WTC11 (cell line): ENCODE measurements around the gene PPDPF. TPM values are rescaled to one million over a fixed set of nuclear protein-coding genes. Genes with fewer than 3 reads are reported as not detected.
"Not testable (repeated sequence)": the region's sequence is repeated elsewhere in the genome, so short reads cannot be mapped to it uniquely, and the experiment has no call there.

Source experiments
- ATAC-seq: fragments of 200-7000 bp; cut with Tn5 transposase; 2 replicates; pipeline ENCODE4 v1.10.0; 2021; ENCODE audit warnings: mild to moderate bottlenecking, moderate library complexity
- CTCF ChIA-PET: fragments of 300-600 bp; sonication (Branson Sonifier 250); formaldehyde crosslinking; loops from one replicate; lab custom pipeline; 2021; ENCODE audit warnings: antibody characterized with exemption; lab: Charles Lee
- POLR2A ChIA-PET: fragments of 350-600 bp; sonication (Branson Sonifier 250); formaldehyde crosslinking; loops from one replicate; lab custom pipeline; 2021; ENCODE audit warnings: antibody characterized with exemption; lab: Charles Lee
- DNase-seq: peaks from one replicate; pipeline ENCODE4 v3.0.0; 2021; ENCODE audit warnings: low spot score
- H3K27ac Mint-ChIP-seq: 2 replicates; pipeline ENCODE4 v1.8.0; 2021; ENCODE audit warnings: mixed read lengths
- H3K27me3 Mint-ChIP-seq: 2 replicates; pipeline ENCODE4 v1.8.0; 2021; ENCODE audit warnings: low read depth, mild to moderate bottlenecking, moderate library complexity, mixed read lengths
- H3K36me3 Mint-ChIP-seq: 2 replicates; pipeline ENCODE4 v1.8.0; 2021; ENCODE audit warnings: mixed read lengths
- H3K4me1 Mint-ChIP-seq: 2 replicates; pipeline ENCODE4 v1.8.0; 2022; ENCODE audit warnings: mixed read lengths
- H3K4me3 Mint-ChIP-seq: 2 replicates; pipeline ENCODE4 v1.8.0; 2021; ENCODE audit warnings: mild to moderate bottlenecking, moderate library complexity, mixed read lengths
- H3K9me3 Mint-ChIP-seq: 2 replicates; pipeline ENCODE4 v1.8.0; 2021; ENCODE audit warnings: mixed read lengths
- ATF1 ChIP-seq: sonication (generic); formaldehyde crosslinking; IDR thresholded peaks from 2 replicates; pipeline ENCODE4 v1.8.1; 2023; ENCODE audit warnings: mild to moderate bottlenecking, moderate library complexity, missing genetic modification reagents
- CREB1 ChIP-seq: sonication (generic); formaldehyde crosslinking; IDR thresholded peaks from 2 replicates; pipeline ENCODE4 v1.8.0; 2023; ENCODE audit warnings: mild to moderate bottlenecking, missing genetic modification reagents
- FOXK1 ChIP-seq: sonication (generic); formaldehyde crosslinking; IDR thresholded peaks from 2 replicates; pipeline ENCODE4 v1.8.0; 2022; ENCODE audit warnings: mild to moderate bottlenecking, moderate library complexity, missing genetic modification reagents
- GTF2I ChIP-seq: fragments of 250-450 bp; sonication (Bioruptor Pico); conservative IDR thresholded peaks from 2 replicates; pipeline ENCODE4 v1.4.0; 2021; ENCODE audit warnings: mild to moderate bottlenecking
- HMGA2 ChIP-seq: fragments of 250-450 bp; sonication (Bioruptor Pico); IDR thresholded peaks from 2 replicates; pipeline ENCODE4 v1.4.0; 2021; ENCODE audit warnings: mild to moderate bottlenecking, moderate library complexity
- JUN ChIP-seq: sonication (generic); formaldehyde crosslinking; IDR thresholded peaks from 2 replicates; pipeline ENCODE4 v1.8.0; 2023; ENCODE audit warnings: mild to moderate bottlenecking, missing genetic modification reagents
- KAT7 ChIP-seq: sonication (generic); formaldehyde crosslinking; IDR thresholded peaks from 2 replicates; pipeline ENCODE4 v1.8.1; 2023; ENCODE audit warnings: missing genetic modification reagents, mild to moderate bottlenecking, borderline replicate concordance
- NFE2L1 ChIP-seq: sonication (generic); formaldehyde crosslinking; IDR thresholded peaks from 2 replicates; pipeline ENCODE4 v1.8.1; 2023; ENCODE audit warnings: missing genetic modification reagents
- NFYB ChIP-seq: sonication (generic); formaldehyde crosslinking; conservative IDR thresholded peaks from 2 replicates; pipeline ENCODE4 v1.8.0; 2022; ENCODE audit warnings: low read depth, missing genetic modification reagents
- NR3C1 ChIP-seq: sonication (generic); formaldehyde crosslinking; conservative IDR thresholded peaks from 2 replicates; pipeline ENCODE4 v1.8.1; 2023; ENCODE audit warnings: low read depth, mild to moderate bottlenecking, missing genetic modification reagents
- TEAD1 ChIP-seq: sonication (generic); formaldehyde crosslinking; IDR thresholded peaks from 2 replicates; pipeline ENCODE4 v1.8.0; 2022; ENCODE audit warnings: mild to moderate bottlenecking, missing genetic modification reagents
- ZNF138 ChIP-seq: sonication (generic); formaldehyde crosslinking; conservative IDR thresholded peaks from 2 replicates; pipeline ENCODE4 v1.8.1; 2022; ENCODE audit warnings: mild to moderate bottlenecking, moderate library complexity, missing genetic modification reagents
- ZNF219 ChIP-seq: sonication (generic); formaldehyde crosslinking; IDR thresholded peaks from 2 replicates; pipeline ENCODE4 v1.8.0; 2023; ENCODE audit warnings: missing genetic modification reagents, mild to moderate bottlenecking, borderline replicate concordance
- ZNF232 ChIP-seq: sonication (generic); formaldehyde crosslinking; IDR thresholded peaks from 2 replicates; pipeline ENCODE4 v1.8.0; 2022; ENCODE audit warnings: mild to moderate bottlenecking, missing genetic modification reagents
- ZNF423 ChIP-seq: fragments of 250-450 bp; sonication (Bioruptor Pico); IDR thresholded peaks from 2 replicates; pipeline ENCODE4 v2.1.2; 2022; ENCODE audit warnings: mild to moderate bottlenecking, moderate library complexity
- ZNF671 ChIP-seq: fragments of 250-450 bp; sonication (Bioruptor Pico); IDR thresholded peaks from 2 replicates; pipeline ENCODE4 v1.8.0; 2021; ENCODE audit warnings: mild to moderate bottlenecking
- total RNA-seq: library from RNA; stranded (reverse); gene quantifications from 3 replicates; pipeline ENCODE4 v1.2.3, GENCODE V29; 2021
- TF ChIP-seq, protein P1 (sequence below): sonication (generic); formaldehyde crosslinking; IDR thresholded peaks from 2 replicates; pipeline ENCODE4 v1.8.1; 2023; ENCODE audit warnings: mild to moderate bottlenecking, missing genetic modification reagents, moderate library complexity
- TF ChIP-seq, protein P2 (sequence below): sonication (generic); formaldehyde crosslinking; conservative IDR thresholded peaks from 2 replicates; pipeline ENCODE4 v1.8.1; 2022; ENCODE audit warnings: mild to moderate bottlenecking, missing genetic modification reagents
- TF ChIP-seq, protein P3 (sequence below): sonication (generic); formaldehyde crosslinking; IDR thresholded peaks from 2 replicates; pipeline ENCODE4 v1.8.1; 2022; ENCODE audit warnings: missing genetic modification reagents, borderline replicate concordance
- TF ChIP-seq, protein P4 (sequence below): fragments of 250-450 bp; sonication (Bioruptor Pico); IDR thresholded peaks from 2 replicates; pipeline ENCODE4 v1.9.0; 2021; ENCODE audit warnings: mild to moderate bottlenecking
- TF ChIP-seq, protein P5 (sequence below): sonication (generic); formaldehyde crosslinking; IDR thresholded peaks from 2 replicates; pipeline ENCODE4 v1.8.0; 2022; ENCODE audit warnings: mild to moderate bottlenecking, missing genetic modification reagents
- TF ChIP-seq, protein P6 (sequence below): sonication (generic); formaldehyde crosslinking; IDR thresholded peaks from 2 replicates; pipeline ENCODE4 v1.8.0; 2023; ENCODE audit warnings: mild to moderate bottlenecking, missing genetic modification reagents

The PPDPF gene
- total RNA-seq, 1 experiment from 2014 or later = 170 TPM

DNA sequence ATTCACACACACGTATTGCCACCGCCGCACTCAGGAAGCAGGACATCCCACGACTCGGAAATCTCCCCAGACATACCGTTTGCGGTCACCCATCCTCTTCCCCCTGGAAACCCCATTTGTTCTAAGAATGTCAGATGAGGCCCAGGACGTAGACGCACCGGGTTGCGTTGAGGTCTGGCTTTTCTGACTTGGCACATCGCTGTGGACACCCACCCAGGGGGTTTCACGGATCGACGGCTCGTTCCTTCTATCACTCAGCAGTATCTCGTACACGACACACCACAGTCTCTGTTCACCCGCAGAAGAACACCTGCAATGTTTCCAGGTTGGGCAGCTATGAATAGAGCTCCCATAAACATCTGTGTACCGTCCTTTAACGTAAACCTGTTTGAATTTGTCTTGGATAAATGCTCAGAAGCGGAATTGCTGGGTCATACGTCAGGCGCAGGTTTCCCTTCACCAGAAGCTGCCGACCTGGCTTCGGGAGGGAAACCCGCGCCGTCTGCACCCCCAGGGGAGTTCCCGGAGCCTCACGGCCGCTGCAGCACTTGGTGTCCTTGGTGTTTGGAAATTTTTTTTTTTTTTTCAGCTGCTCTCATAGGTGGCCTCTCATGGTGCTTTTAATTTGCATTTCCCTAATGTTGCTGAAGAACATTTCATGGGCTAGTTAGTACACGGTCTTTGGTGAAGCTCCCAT is 12.3 kb upstream of the PPDPF start (continued):
- TF ChIP-seq GTF2I (CRISPR knock-in tag) = no peak

DNA sequence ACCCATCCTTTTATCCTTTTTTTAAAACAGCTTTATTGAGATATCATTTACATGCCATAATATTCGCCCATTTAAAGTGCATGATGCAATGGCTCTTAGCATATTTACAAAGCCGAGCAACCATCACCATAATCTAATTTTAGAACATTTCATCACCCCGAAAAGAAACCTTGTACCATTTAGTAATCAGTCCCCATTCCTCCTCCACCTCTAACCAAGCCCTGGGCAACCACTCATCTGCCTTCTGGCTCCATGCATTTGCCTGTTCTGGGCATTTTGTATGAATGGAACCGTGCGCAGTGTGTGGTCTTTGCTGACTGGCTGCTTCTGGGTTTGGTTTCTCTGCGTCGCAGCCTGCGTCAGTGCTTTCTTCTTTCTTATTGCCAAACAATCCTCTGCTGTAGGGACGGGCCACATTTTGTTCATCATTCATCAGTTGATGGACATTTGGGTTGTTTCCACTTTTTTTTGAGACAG is 11.4 kb upstream of the PPDPF start:
- Mint-ChIP-seq H3K27me3 (peaks cover 22% of the 10 kb centered on the region), H3K9me3 (peaks cover 10% of the 10 kb centered on the region), H3K4me1 (no peaks in the 10 kb centered on the region), H3K4me3 (no peak overlapping the region), H3K27ac (no peak overlapping the region), H3K36me3 (0 out of 2 replicates have a peak, but pooled peaks cover 2% of the 10 kb centered on the region)
- ChIA-PET POLR2A (no interaction called here), CTCF (interaction anchor here (0.6 to 2.2 kb wide), 2 partner anchors 13 to 674 kb away, joined by 3 to 6 read pairs; no protein-coding TSS in a partner anchor)
- DNase-seq = no peak
- no peak for ATAC-seq
- TF ChIP-seq GTF2I (CRISPR knock-in tag) = no peak
- TF ChIP-seq ZNF423 (CRISPR knock-in tag) = no peak
- TF ChIP-seq JUN = no peak
- TF ChIP-seq NR3C1 (CRISPR knock-in tag) = no peak
- no peak for TF ChIP-seq ATF1 (CRISPR knock-in tag)
- TF ChIP-seq, protein P1, sequence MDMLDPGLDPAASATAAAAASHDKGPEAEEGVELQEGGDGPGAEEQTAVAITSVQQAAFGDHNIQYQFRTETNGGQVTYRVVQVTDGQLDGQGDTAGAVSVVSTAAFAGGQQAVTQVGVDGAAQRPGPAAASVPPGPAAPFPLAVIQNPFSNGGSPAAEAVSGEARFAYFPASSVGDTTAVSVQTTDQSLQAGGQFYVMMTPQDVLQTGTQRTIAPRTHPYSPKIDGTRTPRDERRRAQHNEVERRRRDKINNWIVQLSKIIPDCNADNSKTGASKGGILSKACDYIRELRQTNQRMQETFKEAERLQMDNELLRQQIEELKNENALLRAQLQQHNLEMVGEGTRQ = no peak
- TF ChIP-seq, protein P2, sequence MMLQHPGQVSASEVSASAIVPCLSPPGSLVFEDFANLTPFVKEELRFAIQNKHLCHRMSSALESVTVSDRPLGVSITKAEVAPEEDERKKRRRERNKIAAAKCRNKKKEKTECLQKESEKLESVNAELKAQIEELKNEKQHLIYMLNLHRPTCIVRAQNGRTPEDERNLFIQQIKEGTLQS (CRISPR knock-in tag) = no peak
- TF ChIP-seq, protein P3, sequence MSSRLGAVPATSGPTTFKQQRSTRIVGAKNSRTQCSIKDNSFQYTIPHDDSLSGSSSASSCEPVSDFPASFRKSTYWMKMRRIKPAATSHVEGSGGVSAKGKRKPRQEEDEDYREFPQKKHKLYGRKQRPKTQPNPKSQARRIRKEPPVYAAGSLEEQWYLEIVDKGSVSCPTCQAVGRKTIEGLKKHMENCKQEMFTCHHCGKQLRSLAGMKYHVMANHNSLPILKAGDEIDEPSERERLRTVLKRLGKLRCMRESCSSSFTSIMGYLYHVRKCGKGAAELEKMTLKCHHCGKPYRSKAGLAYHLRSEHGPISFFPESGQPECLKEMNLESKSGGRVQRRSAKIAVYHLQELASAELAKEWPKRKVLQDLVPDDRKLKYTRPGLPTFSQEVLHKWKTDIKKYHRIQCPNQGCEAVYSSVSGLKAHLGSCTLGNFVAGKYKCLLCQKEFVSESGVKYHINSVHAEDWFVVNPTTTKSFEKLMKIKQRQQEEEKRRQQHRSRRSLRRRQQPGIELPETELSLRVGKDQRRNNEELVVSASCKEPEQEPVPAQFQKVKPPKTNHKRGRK (CRISPR knock-in tag) = no peak
- TF ChIP-seq, protein P4, sequence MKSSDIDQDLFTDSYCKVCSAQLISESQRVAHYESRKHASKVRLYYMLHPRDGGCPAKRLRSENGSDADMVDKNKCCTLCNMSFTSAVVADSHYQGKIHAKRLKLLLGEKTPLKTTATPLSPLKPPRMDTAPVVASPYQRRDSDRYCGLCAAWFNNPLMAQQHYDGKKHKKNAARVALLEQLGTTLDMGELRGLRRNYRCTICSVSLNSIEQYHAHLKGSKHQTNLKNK (CRISPR knock-in tag) = no peak
- no peak for TF ChIP-seq NFYB (CRISPR knock-in tag)
- TF ChIP-seq, protein P5, sequence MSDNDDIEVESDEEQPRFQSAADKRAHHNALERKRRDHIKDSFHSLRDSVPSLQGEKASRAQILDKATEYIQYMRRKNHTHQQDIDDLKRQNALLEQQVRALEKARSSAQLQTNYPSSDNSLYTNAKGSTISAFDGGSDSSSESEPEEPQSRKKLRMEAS = no peak
- no peak for TF ChIP-seq ZNF219

DNA sequence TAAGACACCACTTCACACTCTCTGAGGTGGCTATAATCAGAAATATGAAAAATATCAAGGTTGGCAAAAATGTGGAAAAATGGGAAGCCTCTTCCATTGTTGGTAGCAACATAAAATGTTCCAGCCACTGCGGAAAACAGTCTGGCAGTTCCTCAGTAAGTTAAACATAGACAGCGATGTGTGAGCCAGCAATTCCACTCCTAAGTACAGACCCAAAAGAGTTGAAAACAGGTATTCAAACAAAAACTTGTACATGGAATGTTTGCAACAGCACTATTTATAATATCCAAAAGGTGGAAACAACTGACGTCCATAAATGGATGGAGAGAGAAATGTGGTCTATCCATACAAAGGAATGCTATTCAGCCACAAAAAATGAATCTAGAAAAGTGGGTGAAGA is 7.4 kb upstream of the PPDPF start:
- Mint-ChIP-seq H3K27ac (no peak overlapping the region), H3K4me3 (no peak overlapping the region), H3K27me3 (peaks cover 7% of the 10 kb centered on the region), H3K9me3 (peaks cover 6% of the 10 kb centered on the region; the same call in 1 of the 2 replicates), H3K4me1 (0 out of 2 replicates have a peak, but pooled peaks cover under 1% of the 10 kb centered on the region), H3K36me3 (no peaks in the 10 kb centered on the region)
- ChIA-PET CTCF (no interaction called here), POLR2A (no interaction called here)
- TF ChIP-seq ZNF671 (no peak), ZNF138 (CRISPR knock-in tag) (no peak), HMGA2 (CRISPR knock-in tag) (no peak), ZNF232 (no peak), NFE2L1 (CRISPR knock-in tag) (no peak), CREB1 (CRISPR knock-in tag) (no peak), KAT7 (CRISPR knock-in tag) (no peak), FOXK1 (CRISPR knock-in tag) (no peak), TEAD1 (CRISPR knock-in tag) (no peak)
- TF ChIP-seq, protein P6, sequence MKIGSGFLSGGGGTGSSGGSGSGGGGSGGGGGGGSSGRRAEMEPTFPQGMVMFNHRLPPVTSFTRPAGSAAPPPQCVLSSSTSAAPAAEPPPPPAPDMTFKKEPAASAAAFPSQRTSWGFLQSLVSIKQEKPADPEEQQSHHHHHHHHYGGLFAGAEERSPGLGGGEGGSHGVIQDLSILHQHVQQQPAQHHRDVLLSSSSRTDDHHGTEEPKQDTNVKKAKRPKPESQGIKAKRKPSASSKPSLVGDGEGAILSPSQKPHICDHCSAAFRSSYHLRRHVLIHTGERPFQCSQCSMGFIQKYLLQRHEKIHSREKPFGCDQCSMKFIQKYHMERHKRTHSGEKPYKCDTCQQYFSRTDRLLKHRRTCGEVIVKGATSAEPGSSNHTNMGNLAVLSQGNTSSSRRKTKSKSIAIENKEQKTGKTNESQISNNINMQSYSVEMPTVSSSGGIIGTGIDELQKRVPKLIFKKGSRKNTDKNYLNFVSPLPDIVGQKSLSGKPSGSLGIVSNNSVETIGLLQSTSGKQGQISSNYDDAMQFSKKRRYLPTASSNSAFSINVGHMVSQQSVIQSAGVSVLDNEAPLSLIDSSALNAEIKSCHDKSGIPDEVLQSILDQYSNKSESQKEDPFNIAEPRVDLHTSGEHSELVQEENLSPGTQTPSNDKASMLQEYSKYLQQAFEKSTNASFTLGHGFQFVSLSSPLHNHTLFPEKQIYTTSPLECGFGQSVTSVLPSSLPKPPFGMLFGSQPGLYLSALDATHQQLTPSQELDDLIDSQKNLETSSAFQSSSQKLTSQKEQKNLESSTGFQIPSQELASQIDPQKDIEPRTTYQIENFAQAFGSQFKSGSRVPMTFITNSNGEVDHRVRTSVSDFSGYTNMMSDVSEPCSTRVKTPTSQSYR (CRISPR knock-in tag) = no peak
- DNase-seq (no peak), ATAC-seq (no peak)

DNA sequence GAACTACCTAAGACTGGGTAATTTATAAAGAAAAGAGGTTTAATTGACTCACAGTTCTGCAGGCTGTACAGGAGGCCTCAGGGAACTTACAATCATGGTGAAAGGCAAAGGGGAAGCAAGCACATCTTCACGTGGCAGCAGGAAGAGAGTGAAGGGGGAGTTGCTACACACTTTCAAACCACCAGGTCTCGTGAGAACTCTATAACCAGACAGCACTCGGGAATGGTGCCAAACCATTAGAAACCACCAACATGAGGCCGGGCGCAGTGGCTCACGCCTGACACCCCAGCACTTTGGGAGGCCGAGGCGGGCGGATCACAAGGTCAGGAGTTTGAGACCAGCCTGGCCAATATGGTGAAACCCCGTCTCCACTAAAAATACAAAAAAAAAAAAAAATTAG is 6.0 kb upstream of the PPDPF start:
- DNase-seq, ATAC-seq, H3K4me3 Mint-ChIP-seq, H3K9me3 Mint-ChIP-seq, H3K36me3 Mint-ChIP-seq, POLR2A ChIA-PET, H3K27me3 Mint-ChIP-seq, H3K27ac Mint-ChIP-seq, CTCF ChIA-PET: not testable (repeated sequence)
- H3K4me1 Mint-ChIP-seq = peaks cover 11% of the 10 kb centered on the region
